ENCODE results near the gene MVB12A. TPM values are rescaled to one million over a fixed set of nuclear protein-coding genes. Genes with fewer than 3 reads are reported as not detected.

Gene MVB12A
- total and polyA plus RNA-seq, 2 donors (not counting 3 experiments of a cell fraction or from before 2014, with no cell fraction given) = 63.3 to 88.8 TPM

DNA sequence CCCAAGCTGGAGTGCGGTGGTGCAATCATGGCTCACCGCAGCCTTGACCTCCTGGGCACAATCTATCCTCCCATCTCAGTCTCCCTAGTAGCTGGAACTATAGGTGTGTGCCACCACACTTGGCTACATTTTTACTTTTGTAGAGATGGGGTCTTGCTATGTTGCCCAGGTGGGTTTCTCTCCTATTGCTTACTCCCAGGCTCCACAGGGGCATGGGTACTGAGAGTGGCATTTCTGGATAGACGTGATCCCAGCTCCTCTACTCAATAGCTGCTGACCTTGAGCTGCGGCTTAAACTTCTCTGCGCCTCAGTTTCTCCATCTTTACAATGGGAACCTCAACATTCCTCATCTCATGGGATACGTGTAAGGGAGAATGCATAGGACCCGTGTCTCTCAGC, 11.6 kb downstream of the MVB12A start:
- BruUV-seq (replicated peaks) = no TSS peak
- Histone ChIP-seq H3K79me2 (ENCODE audit: control insufficient read depth, insufficient read depth, low read length) (no peaks in the 10 kb centered on the region), H3K27ac (ENCODE audit: insufficient read depth, low read depth, low read length) (no peak overlapping the region), H2AFZ (ENCODE audit: low read depth, low read length) (no peak overlapping the region), H3K9me3 (replicated peaks; ENCODE audit: control insufficient read depth, insufficient read depth, low read length) (no peaks in the 10 kb centered on the region), H4K20me1 (replicated peaks; ENCODE audit: control insufficient read depth, extremely low read depth, insufficient read depth, low read length) (no peaks in the 10 kb centered on the region), H3K9me1 (replicated peaks; ENCODE audit: control insufficient read depth, extremely low read depth, insufficient read depth, low read length) (no peaks in the 10 kb centered on the region), H3K4me1 (ENCODE audit: control insufficient read depth, extremely low read depth, insufficient read depth, low read length) (no peaks in the 10 kb centered on the region), H3K4me2 (ENCODE audit: insufficient read depth, low read length) (no peak overlapping the region), H3K9ac (replicated peaks; ENCODE audit: extremely low read depth, insufficient read depth, low read length) (no peak overlapping the region), H3K27me3 (ENCODE audit: control insufficient read depth in 2 of 2, insufficient read depth in 2 of 2, low read length in 2 of 2) (no peaks in the 10 kb centered on the region), H3K36me3 (ENCODE audit: control insufficient read depth in 2 of 2, extremely low read depth in 1 of 2, insufficient read depth in 2 of 2, low read length in 2 of 2) (no peaks in the 10 kb centered on the region), H3K4me3 (replicated peaks in 1 of 3; ENCODE audit: insufficient read depth in 1 of 3, low read depth in 1 of 3, low read length in 3 of 3) (no peak overlapping the region)
- POLR2A ChIA-PET = no interaction called here
- intact Hi-C loops (cut with micrococcal nuclease) (no loop called here), dilution Hi-C loops (cut with MboI; ENCODE audit: extremely low pct_ligation_motif_present, low sequenced_read_pairs) (no loop called here)
- no peak for FAIRE-seq
- DNase-seq (ENCODE audit: low read depth, low spot score) = no peak
- TF ChIP-seq, protein P1, sequence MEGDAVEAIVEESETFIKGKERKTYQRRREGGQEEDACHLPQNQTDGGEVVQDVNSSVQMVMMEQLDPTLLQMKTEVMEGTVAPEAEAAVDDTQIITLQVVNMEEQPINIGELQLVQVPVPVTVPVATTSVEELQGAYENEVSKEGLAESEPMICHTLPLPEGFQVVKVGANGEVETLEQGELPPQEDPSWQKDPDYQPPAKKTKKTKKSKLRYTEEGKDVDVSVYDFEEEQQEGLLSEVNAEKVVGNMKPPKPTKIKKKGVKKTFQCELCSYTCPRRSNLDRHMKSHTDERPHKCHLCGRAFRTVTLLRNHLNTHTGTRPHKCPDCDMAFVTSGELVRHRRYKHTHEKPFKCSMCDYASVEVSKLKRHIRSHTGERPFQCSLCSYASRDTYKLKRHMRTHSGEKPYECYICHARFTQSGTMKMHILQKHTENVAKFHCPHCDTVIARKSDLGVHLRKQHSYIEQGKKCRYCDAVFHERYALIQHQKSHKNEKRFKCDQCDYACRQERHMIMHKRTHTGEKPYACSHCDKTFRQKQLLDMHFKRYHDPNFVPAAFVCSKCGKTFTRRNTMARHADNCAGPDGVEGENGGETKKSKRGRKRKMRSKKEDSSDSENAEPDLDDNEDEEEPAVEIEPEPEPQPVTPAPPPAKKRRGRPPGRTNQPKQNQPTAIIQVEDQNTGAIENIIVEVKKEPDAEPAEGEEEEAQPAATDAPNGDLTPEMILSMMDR (IDR thresholded peaks at IDR 0.05; ENCODE audit: extremely low read depth in 1 of 2, insufficient read depth in 1 of 2, low read depth in 1 of 2, low read length in 2 of 2) = no peak
- TF ChIP-seq POLR2A (IDR thresholded peaks at IDR 0.05; ENCODE audit: low read depth, low read length) (no peak), POLR2AphosphoS5 (IDR thresholded peaks at IDR 0.05; ENCODE audit: insufficient read depth, low read depth, low read length) (no peak)
- CTCF ChIA-PET = interaction anchor here (2.5 kb wide), 1 partner anchor 10 kb away, joined by 9 read pairs; no protein-coding TSS in a partner anchor

DNA sequence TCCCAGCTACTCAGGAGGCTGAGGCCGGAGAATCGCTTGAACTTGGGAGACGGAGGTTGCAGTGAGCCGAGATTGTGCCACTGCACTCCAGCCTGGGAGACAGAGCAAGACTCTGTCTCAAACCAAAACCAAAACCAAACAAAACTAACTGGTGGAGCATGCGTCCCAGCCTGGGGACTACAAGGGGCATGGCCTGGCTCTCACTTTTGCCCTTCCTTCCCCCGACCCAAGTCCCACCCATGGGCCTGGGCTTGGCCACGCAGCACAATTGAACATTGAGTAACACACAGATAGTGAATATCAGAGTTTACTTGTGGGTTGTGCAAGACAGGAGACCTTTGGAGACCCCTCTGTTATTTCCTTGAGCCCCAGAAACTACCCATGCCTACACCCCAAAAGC, 15.4 kb downstream of the MVB12A start:
- no peak overlapping the region for H3K9ac ChIP-seq (replicated peaks; ENCODE audit: extremely low read depth, insufficient read depth, low read length)
- H3K4me1 ChIP-seq (ENCODE audit: control insufficient read depth, extremely low read depth, insufficient read depth, low read length) = no peaks in the 10 kb centered on the region
- ChIA-PET CTCF (no interaction called here), POLR2A (no interaction called here)
- no peaks in the 10 kb centered on the region for H3K36me3 ChIP-seq (ENCODE audit: control insufficient read depth in 2 of 2, extremely low read depth in 1 of 2, insufficient read depth in 2 of 2, low read length in 2 of 2)
- TF ChIP-seq GATA2 (IDR thresholded peaks at IDR 0.05; ENCODE audit: insufficient read depth, insufficient read length, low read depth, low read length) = no peak
- TF ChIP-seq, protein P2, sequence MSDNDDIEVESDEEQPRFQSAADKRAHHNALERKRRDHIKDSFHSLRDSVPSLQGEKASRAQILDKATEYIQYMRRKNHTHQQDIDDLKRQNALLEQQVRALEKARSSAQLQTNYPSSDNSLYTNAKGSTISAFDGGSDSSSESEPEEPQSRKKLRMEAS (IDR thresholded peaks at IDR 0.05; ENCODE audit: insufficient read depth, insufficient read length) = no peak
- TF ChIP-seq EZH2 (IDR thresholded peaks at IDR 0.05; ENCODE audit: borderline replicate concordance, low read depth, low read length, severe bottlenecking) = no peak
- TF ChIP-seq POLR2A (IDR thresholded peaks at IDR 0.05; ENCODE audit: low read depth, low read length) = no peak
- no peak for TF ChIP-seq FOS (IDR thresholded peaks at IDR 0.05; ENCODE audit: borderline replicate concordance, insufficient read depth, low read length)
- TF ChIP-seq, protein P1 (IDR thresholded peaks at IDR 0.05; ENCODE audit: extremely low read depth in 1 of 2, insufficient read depth in 1 of 2, low read depth in 1 of 2, low read length in 2 of 2) = no peak
- TF ChIP-seq MYC (IDR thresholded peaks at IDR 0.05; ENCODE audit: low read depth, low read length) = no peak
- no peak for TF ChIP-seq JUN (IDR thresholded peaks at IDR 0.05; ENCODE audit: borderline replicate concordance, insufficient read depth, insufficient read length, low read depth)
- no peak for TF ChIP-seq POLR2AphosphoS5 (IDR thresholded peaks at IDR 0.05; ENCODE audit: insufficient read depth, low read depth, low read length)
- H3K27me3 ChIP-seq (ENCODE audit: control insufficient read depth in 2 of 2, insufficient read depth in 2 of 2, low read length in 2 of 2) = no peaks in the 10 kb centered on the region
- FAIRE-seq (no peak), DNase-seq (ENCODE audit: low read depth, low spot score) (no peak)
- no peak overlapping the region for H3K27ac ChIP-seq (ENCODE audit: insufficient read depth, low read depth, low read length)
- BruUV-seq (replicated peaks) = no TSS peak
- H3K4me2 ChIP-seq (ENCODE audit: insufficient read depth, low read length) = no peak overlapping the region
- no peak overlapping the region for H3K4me3 ChIP-seq (replicated peaks in 1 of 3; ENCODE audit: insufficient read depth in 1 of 3, low read depth in 1 of 3, low read length in 3 of 3)
- H3K79me2 ChIP-seq (ENCODE audit: control insufficient read depth, insufficient read depth, low read length) = no peaks in the 10 kb centered on the region
- no peaks in the 10 kb centered on the region for H3K9me1 ChIP-seq (replicated peaks; ENCODE audit: control insufficient read depth, extremely low read depth, insufficient read depth, low read length)
- no peak overlapping the region for H2AFZ ChIP-seq (ENCODE audit: low read depth, low read length)
- no peaks in the 10 kb centered on the region for H3K9me3 ChIP-seq (replicated peaks; ENCODE audit: control insufficient read depth, insufficient read depth, low read length)
- H4K20me1 ChIP-seq (replicated peaks; ENCODE audit: control insufficient read depth, extremely low read depth, insufficient read depth, low read length) = no peaks in the 10 kb centered on the region
- intact Hi-C loops (cut with micrococcal nuclease) = no loop called here
- dilution Hi-C loops (cut with MboI; ENCODE audit: extremely low pct_ligation_motif_present, low sequenced_read_pairs) = no loop called here
